ENCODE results near the gene HTRA3. TPM values are rescaled to one million over a fixed set of nuclear protein-coding genes. Genes with fewer than 3 reads are reported as not detected.

Gene HTRA3
- total RNA-seq, 1 donor from 2014 or later: 17.8 TPM

- DNase-seq (ENCODE audit: low spot score): no peak
Observed at GRCh38 chr4:8291036-8291682, 21.6 kb downstream of the HTRA3 start.

DNA sequence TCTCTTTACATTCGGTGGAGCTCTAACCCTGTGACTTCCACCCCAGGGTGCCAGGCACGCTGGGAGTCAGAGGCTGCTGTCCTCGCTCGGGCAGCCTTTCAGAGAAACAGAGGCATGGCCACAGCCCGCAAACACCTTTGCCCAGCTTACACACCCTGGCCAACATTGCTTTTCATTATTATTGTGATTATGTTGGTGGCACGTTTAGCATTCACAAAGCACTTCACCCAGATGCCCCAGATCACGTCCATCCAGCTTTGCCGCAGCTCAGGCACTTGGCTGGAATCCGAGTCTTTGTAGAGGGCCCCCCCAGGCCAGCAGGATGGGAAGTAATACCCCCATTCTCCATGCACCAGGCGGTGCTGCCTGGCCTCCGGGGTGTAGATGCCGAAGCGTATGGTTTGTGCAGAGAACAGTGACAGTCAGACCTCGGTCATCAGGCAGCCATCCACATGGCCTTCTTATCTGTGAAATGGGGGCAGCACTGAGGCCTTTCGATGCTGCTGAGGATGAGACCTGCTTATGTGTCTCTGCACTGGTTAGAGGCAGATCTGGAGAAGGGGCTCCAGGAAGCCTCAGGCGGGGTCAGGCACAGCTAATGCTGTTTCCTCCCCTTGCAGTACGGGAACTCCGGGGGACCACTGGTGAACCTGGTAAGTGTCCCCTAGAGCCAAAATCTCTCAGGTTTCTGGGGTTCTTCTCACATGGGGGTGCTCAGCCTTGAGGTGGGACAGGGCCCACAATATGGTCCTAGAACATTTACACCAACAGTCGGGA lies 22.3 kb downstream of the HTRA3 start:
- no peak for DNase-seq (ENCODE audit: low spot score)

GRCh38 chr4:8292478-8293107 lies 23.0 kb downstream of the HTRA3 start:
- DNase-seq (ENCODE audit: low spot score): no peak

- no peak for DNase-seq (ENCODE audit: low spot score)
Observed at GRCh38 chr4:8293131-8293975, 23.8 kb downstream of the HTRA3 start.

- DNase-seq (ENCODE audit: low spot score): no peak
Observed at GRCh38 chr4:8294036-8294435, 24.5 kb downstream of the HTRA3 start.

DNA sequence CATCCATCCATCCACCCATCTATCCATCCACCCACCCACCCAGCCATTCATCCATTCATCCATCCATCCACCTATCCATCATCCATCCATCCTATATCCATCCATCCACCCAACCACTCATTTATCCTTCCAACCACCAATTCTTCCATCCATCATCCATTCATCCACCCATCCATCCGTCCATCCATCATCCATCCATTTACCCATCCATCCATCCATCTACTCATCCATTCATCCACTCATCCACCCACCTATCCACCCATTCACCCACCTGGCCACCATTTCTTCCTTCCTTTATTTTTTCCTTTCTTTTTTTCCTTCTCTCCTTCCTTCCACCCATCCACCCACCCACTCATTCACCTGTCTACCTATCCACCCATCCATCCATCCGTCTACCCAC lies 25.2 kb downstream of the HTRA3 start:
- no peak for DNase-seq (ENCODE audit: low spot score)

DNA sequence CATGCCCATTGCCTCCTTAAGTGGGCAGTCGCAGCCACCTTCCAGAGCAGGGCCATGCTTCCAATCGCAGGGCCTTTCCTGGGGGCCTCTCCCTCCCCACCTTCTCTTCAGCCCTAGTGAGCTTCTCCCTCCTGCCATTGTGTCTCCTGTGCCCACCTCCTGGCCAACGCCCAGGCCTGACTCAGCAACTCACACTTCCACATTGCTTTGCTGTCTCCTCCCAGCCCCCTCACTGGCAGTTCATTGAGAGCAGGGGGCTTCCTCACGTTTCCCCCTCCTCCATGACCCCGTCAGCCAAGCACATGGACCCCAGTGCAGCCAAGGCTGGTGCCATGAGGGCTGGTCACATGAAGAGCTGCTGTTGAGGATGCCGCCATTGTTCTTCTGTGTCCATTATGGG lies 25.9 kb downstream of the HTRA3 start:
- DNase-seq (ENCODE audit: low spot score): no peak

DNA sequence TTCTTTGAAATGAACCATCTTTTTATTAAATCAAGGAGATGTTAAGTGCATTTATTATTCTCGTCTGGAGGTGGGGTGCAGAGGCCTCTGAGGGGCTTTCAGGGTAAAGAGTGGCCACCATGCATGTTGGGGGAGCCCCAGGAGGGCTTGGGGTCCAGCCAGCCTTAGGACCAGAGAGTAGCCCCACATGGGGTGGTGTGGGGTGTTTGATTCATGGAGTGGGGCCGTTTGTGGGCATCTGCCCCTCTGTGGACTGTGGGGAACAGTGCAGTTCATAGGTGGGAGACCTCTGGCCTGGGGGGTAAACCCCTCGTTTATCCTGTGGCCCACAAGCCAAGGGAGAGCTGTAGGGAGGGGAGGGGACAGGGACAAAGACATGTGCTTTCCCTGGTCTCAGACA lies 26.9 kb downstream of the HTRA3 start:
- DNase-seq (ENCODE audit: low spot score): no peak

DNA sequence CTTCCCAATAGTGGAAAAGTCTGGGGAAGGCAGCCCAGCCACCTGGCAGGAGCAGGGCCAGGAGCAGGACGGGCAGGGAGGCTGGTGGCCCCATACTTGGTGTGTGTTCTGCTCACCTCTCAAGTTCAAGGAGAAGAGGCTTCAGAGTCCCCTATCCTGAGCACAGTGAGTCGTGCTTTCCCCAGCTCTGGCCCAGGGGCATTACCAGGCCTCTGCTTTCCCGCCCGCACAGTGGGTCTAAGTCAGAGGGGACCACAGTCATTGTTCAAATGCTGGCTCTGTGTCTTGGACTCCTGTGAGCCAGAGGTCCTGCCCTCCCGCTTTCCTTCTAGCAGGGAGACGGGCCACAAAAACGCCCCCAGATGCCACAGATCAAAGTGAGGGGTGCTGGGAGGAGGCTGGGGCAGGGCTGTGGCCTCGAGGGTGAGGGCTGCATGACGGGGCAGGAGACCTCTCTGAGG lies 27.6 kb downstream of the HTRA3 start:
- DNase-seq (ENCODE audit: low spot score): no peak

GRCh38 chr4:8297691-8298485 lies 28.3 kb downstream of the HTRA3 start:
- no peak for DNase-seq (ENCODE audit: low spot score)

- DNase-seq (ENCODE audit: low spot score): no peak
Observed at GRCh38 chr4:8300832-8301231, 31.3 kb downstream of the HTRA3 start.

GRCh38 chr4:8301851-8302730 lies 32.5 kb downstream of the HTRA3 start:
- DNase-seq (ENCODE audit: low spot score): no peak

DNA sequence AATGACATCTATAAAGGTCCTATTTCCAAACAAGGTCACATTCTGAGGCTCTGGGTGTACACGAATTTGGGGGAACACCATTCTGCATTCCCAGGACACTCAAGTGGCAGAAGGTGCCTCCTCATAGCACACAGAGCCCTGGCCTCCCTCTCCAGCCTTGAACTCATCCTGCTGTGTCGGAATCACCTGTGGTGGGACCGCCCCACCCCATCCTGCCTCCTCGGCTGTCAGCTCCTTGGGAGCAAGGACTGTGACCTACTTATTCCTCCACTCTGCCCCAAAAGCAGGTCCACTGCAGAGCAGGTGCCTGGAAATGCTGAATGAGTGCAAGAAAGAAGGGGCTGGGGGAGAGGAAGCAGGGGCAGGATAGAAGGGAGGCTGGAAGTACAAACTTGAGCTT lies 33.5 kb downstream of the HTRA3 start:
- no peak for DNase-seq (ENCODE audit: low spot score)

- no peak for DNase-seq (ENCODE audit: low spot score)
Observed at GRCh38 chr4:8303485-8304281, 34.1 kb downstream of the HTRA3 start.

DNA sequence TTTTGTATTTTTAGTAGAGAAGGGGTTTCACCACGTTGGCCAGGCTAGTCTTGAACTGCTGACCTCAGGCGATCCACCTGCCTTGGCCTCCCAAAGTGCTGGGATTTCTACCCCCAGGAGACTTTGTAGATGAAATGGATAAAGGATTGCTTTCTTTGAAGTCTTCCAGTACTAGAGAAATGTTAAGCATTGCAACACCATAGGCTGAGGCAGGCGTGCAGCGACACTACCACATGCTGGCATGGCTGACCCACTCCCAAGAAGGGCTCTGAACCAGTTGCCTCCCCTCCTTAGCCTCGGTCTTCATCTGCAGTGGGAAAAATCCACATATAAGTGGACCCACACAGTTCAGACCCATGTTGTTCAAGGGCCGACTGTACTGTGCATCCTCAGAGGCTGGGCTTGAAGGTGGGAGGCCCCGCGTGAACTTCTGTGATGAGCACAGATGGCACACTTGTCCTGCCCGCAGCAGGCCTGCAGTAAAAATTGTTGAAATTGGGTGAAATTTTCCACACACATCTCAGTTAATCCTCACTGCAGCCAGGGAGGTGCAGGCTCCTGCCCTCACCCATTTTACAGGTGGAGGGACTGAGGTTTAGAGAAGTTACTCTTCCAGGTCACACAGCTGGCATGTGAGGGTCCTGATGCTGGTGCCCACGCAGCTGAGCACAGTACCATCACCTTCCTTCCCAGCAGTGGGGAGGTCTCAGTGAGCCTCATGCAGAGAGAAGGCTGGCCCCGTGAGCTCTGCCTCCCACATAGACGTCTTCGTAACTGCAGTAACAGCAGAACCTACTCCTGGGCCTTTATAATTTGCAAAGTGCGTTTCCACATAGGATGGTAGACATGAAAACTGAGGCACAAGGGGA lies 35.5 kb downstream of the HTRA3 start:
- no peak for DNase-seq (ENCODE audit: low spot score)

- no peak for DNase-seq (ENCODE audit: low spot score)
Observed at GRCh38 chr4:8305851-8306471, 36.4 kb downstream of the HTRA3 start.

DNA sequence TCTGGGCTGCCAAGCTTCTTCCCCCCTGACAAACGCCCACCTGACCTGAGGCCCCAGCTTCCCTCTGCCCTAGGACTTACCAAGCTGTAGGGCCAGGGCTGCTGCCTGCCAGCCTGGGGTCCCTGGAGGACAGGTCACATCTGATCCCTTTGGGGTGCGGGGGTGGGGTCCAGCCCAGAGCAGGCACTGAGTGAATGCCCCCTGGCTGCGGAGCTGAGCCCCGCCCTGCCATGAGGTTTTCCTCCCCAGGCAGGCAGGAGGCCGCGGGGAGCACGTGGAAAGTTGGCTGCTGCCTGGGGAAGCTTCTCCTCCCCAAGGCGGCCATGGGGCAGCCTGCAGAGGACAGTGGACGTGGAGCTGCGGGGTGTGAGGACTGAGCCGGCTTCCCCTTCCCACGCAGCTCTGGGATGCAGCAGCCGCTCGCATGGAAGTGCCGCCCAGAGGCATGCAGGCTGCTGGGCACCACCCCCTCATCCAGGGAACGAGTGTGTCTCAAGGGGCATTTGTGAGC lies 37.0 kb downstream of the HTRA3 start:
- peak; percentile 25 for DNase-seq (ENCODE audit: low spot score)
